Medulla oblongata (tissue), 1 donor: Measurements from ENCODE around the gene SNTG2.

Source experiments
- DNase-seq: peaks from one replicate; pipeline ENCODE4 v3.0.0-alpha.2; 2015; ENCODE audit errors: extremely low spot score

SNTG2 gene

GRCh38 chr2:953975-954686 is 3.5 kb downstream of the SNTG2 start:
- peak; percentile 16 for DNase-seq

GRCh38 chr2:954687-955000 is 4.0 kb downstream of the SNTG2 start:
- DNase-seq = no peak

- DNase-seq = no peak
These were observed 5.4 kb downstream of the SNTG2 start for GRCh38 chr2:955829-956731.

GRCh38 chr2:959457-959856 is 8.8 kb downstream of the SNTG2 start:
- DNase-seq = no peak

- DNase-seq = no peak
These were observed 9.6 kb downstream of the SNTG2 start for GRCh38 chr2:960061-960736.

- DNase-seq = no peak
These were observed 11.1 kb downstream of the SNTG2 start for GRCh38 chr2:961786-962185.

GRCh38 chr2:963876-964275 is 13.2 kb downstream of the SNTG2 start:
- DNase-seq = no peak

- DNase-seq = no peak
These were observed 13.9 kb downstream of the SNTG2 start for GRCh38 chr2:964562-964961.

- no peak for DNase-seq
These were observed 15.0 kb downstream of the SNTG2 start for GRCh38 chr2:965640-966147.

- no peak for DNase-seq
These were observed 22.5 kb downstream of the SNTG2 start for GRCh38 chr2:973129-973528.

- DNase-seq = no peak
These were observed 23.4 kb downstream of the SNTG2 start for GRCh38 chr2:974054-974453.

GRCh38 chr2:974502-974901 is 23.9 kb downstream of the SNTG2 start:
- no peak for DNase-seq

GRCh38 chr2:975095-975494 is 24.4 kb downstream of the SNTG2 start:
- DNase-seq = no peak

GRCh38 chr2:979069-979928 is 28.6 kb downstream of the SNTG2 start:
- no peak for DNase-seq

GRCh38 chr2:980176-980575 is 29.5 kb downstream of the SNTG2 start:
- no peak for DNase-seq

- DNase-seq = no peak
These were observed 30.6 kb downstream of the SNTG2 start for GRCh38 chr2:981258-981657.

- DNase-seq = no peak
These were observed 31.1 kb downstream of the SNTG2 start for GRCh38 chr2:981759-982158.

GRCh38 chr2:985317-985898 is 34.8 kb downstream of the SNTG2 start:
- DNase-seq = no peak

- DNase-seq = no peak
These were observed 37.1 kb downstream of the SNTG2 start for GRCh38 chr2:987789-988188.

GRCh38 chr2:989781-990467 is 39.3 kb downstream of the SNTG2 start:
- no peak for DNase-seq

- DNase-seq = no peak
These were observed 40.3 kb downstream of the SNTG2 start for GRCh38 chr2:990970-991369.
